Transverse colon (tissue), 4 donors: ENCODE results near the gene CPXM2. TPM values are rescaled to one million over a fixed set of nuclear protein-coding genes. Genes with fewer than 3 reads are reported as not detected.

ENCODE experiments used
- DNase-seq: peaks from one replicate; pipeline ENCODE4 v3.0.0-alpha.2; 2019
- H3K27ac ChIP-seq, 4 donors: fragments of 200-600 bp; sonication (generic); 2 replicates each; pipeline ENCODE4 v1.5.1; 2016 to 2018; ENCODE audit warnings: inconsistent platforms in 4 of 4
- H3K27me3 ChIP-seq: fragments of 200-600 bp; sonication (generic); 2 replicates; pipeline ENCODE4 v1.5.1; 2017; ENCODE audit warnings: inconsistent platforms
- H3K36me3 ChIP-seq, 4 donors: fragments of 200-600 bp; sonication (generic); 2 replicates each; pipeline ENCODE4 v1.5.1; 2017 to 2019; ENCODE audit warnings: inconsistent platforms in 4 of 4
- H3K4me1 ChIP-seq, 4 donors: fragments of 200-600 bp; sonication (generic); 2 replicates each; pipeline ENCODE4 v1.5.1; 2017 to 2020; ENCODE audit warnings: inconsistent platforms in 4 of 4
- H3K4me3 ChIP-seq, 4 donors: fragments of 200-600 bp; sonication (generic); 1 replicate in 1 of 4; 2 replicates in 3 of 4; pipeline versions ENCODE4 v1.5.1 to v1.6.1; 2017 to 2019; ENCODE audit warnings: inconsistent platforms in 4 of 4
- H3K9me3 ChIP-seq, 2 donors: fragments of 200-600 bp; sonication (generic); 2 replicates each; pipeline ENCODE4 v1.5.1; 2017 to 2019; ENCODE audit warnings: inconsistent platforms in 2 of 2
- EP300 ChIP-seq: sonication (generic); formaldehyde crosslinking; IDR thresholded peaks from one replicate; pipeline ENCODE4 v1.6.1; 2017; ENCODE audit warnings: antibody characterized with exemption, low read depth
- POLR2A ChIP-seq: fragments of 450-650 bp; IDR thresholded peaks from one replicate; pipeline ENCODE4 v1.6.1; 2016; ENCODE audit warnings: antibody characterized with exemption, mild to moderate bottlenecking, moderate library complexity
- POLR2AphosphoS5 ChIP-seq, 3 donors: sonication (generic); formaldehyde crosslinking; IDR thresholded peaks; one replicate each; pipeline ENCODE4 v1.6.1; 2016; ENCODE audit warnings: antibody characterized with exemption in 3 of 3
- WGBS, 2 donors: methylation state at CpG; one replicate each; pipeline ENCODE4 v1.1.5; 2018; ENCODE audit warnings: low coverage in 1 of 2; 5-methylcytosine and 5-hydroxymethylcytosine counted together
- in situ Hi-C, 4 donors: fragments of 200-750 bp; cut with MboI; loops; one replicate each; pipeline versions ENCODE4 v1.15.0 to v1.15.1; 2017; ENCODE audit warnings: low sequenced_read_pairs in 3 of 4, low pct_ligation_motif_present in 1 of 4, low pct_unique_long_range_greater_than_20kb in 1 of 4
- intact Hi-C: fragments of 100-400 bp; cut with DNase I; formaldehyde crosslinking; loops from one replicate; pipeline ENCODE4 v1.15.1; 2023; ENCODE audit warnings: low total_unique reads
- total RNA-seq, 4 donors: library from RNA; depleted of rRNA; stranded (reverse); fragments of >200 nt; gene quantifications; one replicate each; pipeline ENCODE4 v1.1.0, GENCODE V29; 2016
- TF ChIP-seq, protein P1 (sequence below), 5 experiments: fragments of 200-600 bp in 3 of 5; fragments of 450-650 bp in 2 of 5; sonication (generic) in 3 of 5; IDR thresholded peaks; 1 replicate in 2 of 5; 2 replicates in 3 of 5; pipeline ENCODE4 v1.5.1; 2016 to 2017; ENCODE audit warnings: antibody characterized with exemption in 5 of 5, inconsistent platforms in 3 of 5, mild to moderate bottlenecking in 2 of 5, moderate library complexity in 1 of 5

Gene CPXM2
- total RNA-seq, 4 donors from 2014 or later: 7.8 to 19.1 (median 13.0) TPM

DNA sequence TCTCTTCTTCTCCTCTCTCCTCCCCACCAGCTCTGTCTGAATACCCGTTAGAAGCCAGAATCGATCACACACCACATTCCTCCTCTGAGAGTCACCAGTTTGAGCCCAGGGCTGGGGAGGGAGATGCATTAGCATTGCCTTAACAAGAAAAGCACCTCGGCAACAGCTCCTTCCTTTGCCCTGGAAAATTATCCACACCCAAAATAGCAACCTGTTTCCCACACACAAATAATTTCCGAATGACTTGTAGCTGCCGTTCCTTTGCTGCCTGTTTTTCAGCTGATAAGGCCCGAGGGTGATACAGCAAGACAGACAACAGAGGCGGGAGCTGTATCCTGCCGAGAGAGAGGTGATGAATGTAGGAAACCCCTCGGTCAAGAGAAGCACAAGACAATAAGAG is 91.3 kb downstream of the CPXM2 start:
- TF ChIP-seq, protein P1, sequence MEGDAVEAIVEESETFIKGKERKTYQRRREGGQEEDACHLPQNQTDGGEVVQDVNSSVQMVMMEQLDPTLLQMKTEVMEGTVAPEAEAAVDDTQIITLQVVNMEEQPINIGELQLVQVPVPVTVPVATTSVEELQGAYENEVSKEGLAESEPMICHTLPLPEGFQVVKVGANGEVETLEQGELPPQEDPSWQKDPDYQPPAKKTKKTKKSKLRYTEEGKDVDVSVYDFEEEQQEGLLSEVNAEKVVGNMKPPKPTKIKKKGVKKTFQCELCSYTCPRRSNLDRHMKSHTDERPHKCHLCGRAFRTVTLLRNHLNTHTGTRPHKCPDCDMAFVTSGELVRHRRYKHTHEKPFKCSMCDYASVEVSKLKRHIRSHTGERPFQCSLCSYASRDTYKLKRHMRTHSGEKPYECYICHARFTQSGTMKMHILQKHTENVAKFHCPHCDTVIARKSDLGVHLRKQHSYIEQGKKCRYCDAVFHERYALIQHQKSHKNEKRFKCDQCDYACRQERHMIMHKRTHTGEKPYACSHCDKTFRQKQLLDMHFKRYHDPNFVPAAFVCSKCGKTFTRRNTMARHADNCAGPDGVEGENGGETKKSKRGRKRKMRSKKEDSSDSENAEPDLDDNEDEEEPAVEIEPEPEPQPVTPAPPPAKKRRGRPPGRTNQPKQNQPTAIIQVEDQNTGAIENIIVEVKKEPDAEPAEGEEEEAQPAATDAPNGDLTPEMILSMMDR (IDR thresholded peaks at IDR 0.05): no peak
- TF ChIP-seq POLR2AphosphoS5 (IDR thresholded peaks at IDR 0.05) (no peak), EP300 (no peak), POLR2A (no peak)
- H3K4me3 ChIP-seq: no peak overlapping the region
- H3K36me3 ChIP-seq: no peaks in the 10 kb centered on the region
- no peaks in the 10 kb centered on the region for H3K9me3 ChIP-seq
- no peaks in the 10 kb centered on the region for H3K27me3 ChIP-seq
- no peaks in the 10 kb centered on the region for H3K4me1 ChIP-seq
- intact Hi-C loops: no loop called here
- DNase-seq: no peak
- peak overlapping the region in 3 of 4 donors; percentile 34 to 73 (median 47) for H3K27ac ChIP-seq
- WGBS, 2 donors: 45 to 49% methylated on average over 8 to 9 of the region's 9 CpGs
- in situ Hi-C loops: no loop called here

GRCh38 chr10:123798856-123799255 is 92.8 kb downstream of the CPXM2 start:
- H3K36me3 ChIP-seq: no peaks in the 10 kb centered on the region
- no peaks in the 10 kb centered on the region for H3K27me3 ChIP-seq
- WGBS, 2 donors: 62 to 71% methylated on average over 1 of the region's 1 CpG
- in situ Hi-C loops: no loop called here
- no peak overlapping the region for H3K27ac ChIP-seq
- no peak for TF ChIP-seq POLR2AphosphoS5 (IDR thresholded peaks at IDR 0.05)
- TF ChIP-seq, protein P1 (IDR thresholded peaks at IDR 0.05): no peak
- TF ChIP-seq EP300: no peak
- TF ChIP-seq POLR2A: no peak
- DNase-seq: no peak
- intact Hi-C loops: no loop called here
- no peaks in the 10 kb centered on the region for H3K4me1 ChIP-seq
- H3K4me3 ChIP-seq: no peak overlapping the region
- H3K9me3 ChIP-seq: no peaks in the 10 kb centered on the region

DNA sequence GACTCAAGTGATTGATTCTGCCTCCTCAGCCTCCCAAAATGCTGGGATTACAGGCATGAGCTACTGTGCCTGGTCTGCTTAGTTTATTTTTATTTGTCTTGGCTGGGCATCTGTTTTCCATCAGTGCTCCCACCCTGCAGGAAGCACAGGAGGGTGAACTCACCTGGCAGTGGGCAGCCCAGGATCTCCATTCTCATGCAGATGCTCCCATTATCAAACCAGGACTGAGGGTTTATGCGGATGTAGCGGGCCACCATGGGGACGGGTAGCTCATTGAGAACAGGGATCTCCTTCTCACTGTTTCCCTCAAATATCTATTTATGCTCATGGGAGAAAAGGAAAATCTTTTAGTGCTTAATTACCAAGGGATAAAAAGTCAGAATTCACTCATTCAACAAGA is 93.8 kb downstream of the CPXM2 start:
- Histone ChIP-seq H3K4me1 (no peaks in the 10 kb centered on the region), H3K27ac (no peak overlapping the region), H3K9me3 (no peaks in the 10 kb centered on the region), H3K4me3 (no peak overlapping the region), H3K27me3 (no peaks in the 10 kb centered on the region), H3K36me3 (no peaks in the 10 kb centered on the region)
- 90% methylated on average over 3 of the region's 3 CpGs; no CpG with 5 or more reads in 1 of the 2 donors for WGBS, 2 donors
- intact Hi-C loops (no loop called here), in situ Hi-C loops (no loop called here)
- DNase-seq: no peak
- no peak for TF ChIP-seq POLR2A
- no peak for TF ChIP-seq EP300

- WGBS, 2 donors: 71 to 78% methylated on average over 1 to 5 of the region's 5 CpGs
- Histone ChIP-seq H3K27me3 (no peaks in the 10 kb centered on the region), H3K9me3 (no peaks in the 10 kb centered on the region), H3K36me3 (no peaks in the 10 kb centered on the region), H3K4me3 (no peak overlapping the region), H3K4me1 (no peaks in the 10 kb centered on the region), H3K27ac (no peak overlapping the region)
- intact Hi-C loops (no loop called here), in situ Hi-C loops (no loop called here)
- no peak for DNase-seq
- TF ChIP-seq EP300: no peak
- no peak for TF ChIP-seq POLR2A
- TF ChIP-seq, protein P1 (IDR thresholded peaks at IDR 0.05): no peak
- TF ChIP-seq POLR2AphosphoS5 (IDR thresholded peaks at IDR 0.05): no peak
These were observed 94.9 kb downstream of the CPXM2 start for GRCh38 chr10:123796736-123797135.

DNA sequence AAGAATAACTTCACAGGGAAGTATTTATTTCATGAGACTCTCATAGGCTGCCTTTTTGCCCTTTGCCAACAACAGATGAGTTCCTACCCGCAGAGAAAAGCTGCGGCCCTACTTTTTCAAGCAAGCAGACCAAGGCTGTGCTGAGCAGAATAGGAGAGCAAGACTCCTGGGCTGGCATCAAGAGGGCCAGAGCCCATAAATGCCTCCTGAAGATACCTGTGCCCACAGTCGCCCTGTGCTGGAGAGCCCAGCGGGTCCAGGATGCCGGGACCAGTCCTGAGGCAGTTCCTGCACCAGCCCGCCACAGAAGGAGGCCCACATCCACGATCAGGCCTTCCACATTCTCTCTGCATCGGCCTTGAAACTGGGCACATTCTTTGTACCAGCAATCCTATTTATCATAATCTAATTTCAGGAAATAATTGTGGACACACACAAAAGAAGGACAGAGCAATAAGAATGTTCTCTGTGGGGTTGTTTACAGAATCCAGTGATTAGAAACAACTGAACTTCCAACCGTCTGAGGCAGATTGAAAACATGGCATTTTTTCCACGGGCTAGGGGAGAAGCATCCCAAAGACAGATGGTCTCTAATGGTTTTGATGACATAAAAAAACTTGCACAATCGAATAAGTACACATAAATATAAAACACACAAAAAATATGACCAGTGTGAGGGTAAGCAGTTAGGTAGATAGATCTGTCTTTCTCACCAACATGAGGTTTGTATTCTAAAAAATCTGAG is 95.6 kb downstream of the CPXM2 start:
- no peak for TF ChIP-seq POLR2AphosphoS5 (IDR thresholded peaks at IDR 0.05)
- TF ChIP-seq EP300: no peak
- TF ChIP-seq, protein P1 (IDR thresholded peaks at IDR 0.05): no peak
- TF ChIP-seq POLR2A: no peak
- Histone ChIP-seq H3K4me3 (no peak overlapping the region), H3K27me3 (no peaks in the 10 kb centered on the region), H3K9me3 (no peaks in the 10 kb centered on the region), H3K4me1 (no peaks in the 10 kb centered on the region), H3K27ac (peak overlapping the region in 1 of 4 donors; percentile 21), H3K36me3 (no peaks in the 10 kb centered on the region)
- no peak for DNase-seq
- in situ Hi-C loops: no loop called here
- intact Hi-C loops: no loop called here
- whole genome bisulfite sequencing, 2 donors: 69 to 78% methylated on average over 5 to 11 of the region's 11 CpGs
